ENCODE measurements around the gene CLTA. TPM values are rescaled to one million over a fixed set of nuclear protein-coding genes. Genes with fewer than 3 reads are reported as not detected.

Gene CLTA
- polyA plus RNA-seq, 1 of the 3 experiments (the other 2 are of a cell fraction) = 260 TPM

DNA sequence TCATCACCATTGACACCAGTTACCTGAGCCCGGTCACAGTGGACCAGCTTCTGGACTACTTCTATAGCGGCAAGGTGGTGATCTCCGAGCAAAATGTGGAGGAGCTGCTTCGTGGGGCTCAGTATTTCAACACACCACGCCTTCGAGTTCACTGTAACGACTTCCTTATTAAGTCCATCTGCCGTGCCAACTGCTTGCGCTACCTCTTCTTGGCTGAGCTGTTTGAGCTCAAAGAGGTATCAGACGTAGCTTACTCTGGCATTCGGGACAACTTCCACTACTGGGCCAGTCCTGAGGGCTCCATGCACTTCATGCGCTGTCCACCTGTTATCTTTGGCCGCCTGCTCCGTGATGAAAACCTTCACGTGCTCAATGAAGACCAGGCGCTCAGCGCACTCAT, 21.0 kb upstream of the CLTA start:
- Histone ChIP-seq H3K79me2 (ENCODE audit: insufficient read depth) (no peaks in the 10 kb centered on the region), H3K9me2 (no peaks in the 10 kb centered on the region), H3K4me1 (ENCODE audit: control insufficient read depth in 1 of 2, insufficient read depth in 2 of 2, low read depth in 1 of 2, low read length in 1 of 2) (peaks cover 4 to 5% of the 10 kb centered on the region in 2 experiments; a peak in 3 of 4 replicates), H3K27ac (ENCODE audit: low read depth in 2 of 2, low read length in 1 of 2) (no peak overlapping the region), H2AFZ (ENCODE audit: low read depth) (no peak overlapping the region), H3K4me3 (ENCODE audit: low read depth in 2 of 2, low read length in 1 of 2) (no peak overlapping the region), H3K4me2 (no peak overlapping the region), H4K20me1 (ENCODE audit: insufficient read depth) (no peaks in the 10 kb centered on the region), H3K36me3 (replicated peaks in 1 of 2; ENCODE audit: control insufficient read depth in 1 of 2, insufficient read depth in 2 of 2, low read length in 1 of 2) (no peaks in the 10 kb centered on the region), H3K27me3 (ENCODE audit: insufficient read depth) (no peaks in the 10 kb centered on the region), H3F3A (replicated peaks; ENCODE audit: insufficient read depth) (peaks cover 7% of the 10 kb centered on the region), H3K9ac (no peak overlapping the region), H3K9me3 (no peaks in the 10 kb centered on the region)
- no peak for DNase-seq
- TF ChIP-seq YY1 (IDR thresholded peaks at IDR 0.05; ENCODE audit: low read depth) (no peak), POLR2AphosphoS5 (IDR thresholded peaks at IDR 0.05; ENCODE audit: low read depth, low read length) (no peak), CHD2 (IDR thresholded peaks at IDR 0.05; ENCODE audit: low read length, partially characterized antibody) (no peak), RAD21 (IDR thresholded peaks at IDR 0.05; ENCODE audit: low read length) (no peak), RCOR1 (IDR thresholded peaks at IDR 0.05; ENCODE audit: low read length) (no peak), TAF1 (IDR thresholded peaks at IDR 0.05; ENCODE audit: borderline replicate concordance, low read depth, low read length) (no peak), SIN3A (IDR thresholded peaks at IDR 0.05; ENCODE audit: borderline replicate concordance, low read depth, low read length) (no peak)
- TF ChIP-seq, protein P1, sequence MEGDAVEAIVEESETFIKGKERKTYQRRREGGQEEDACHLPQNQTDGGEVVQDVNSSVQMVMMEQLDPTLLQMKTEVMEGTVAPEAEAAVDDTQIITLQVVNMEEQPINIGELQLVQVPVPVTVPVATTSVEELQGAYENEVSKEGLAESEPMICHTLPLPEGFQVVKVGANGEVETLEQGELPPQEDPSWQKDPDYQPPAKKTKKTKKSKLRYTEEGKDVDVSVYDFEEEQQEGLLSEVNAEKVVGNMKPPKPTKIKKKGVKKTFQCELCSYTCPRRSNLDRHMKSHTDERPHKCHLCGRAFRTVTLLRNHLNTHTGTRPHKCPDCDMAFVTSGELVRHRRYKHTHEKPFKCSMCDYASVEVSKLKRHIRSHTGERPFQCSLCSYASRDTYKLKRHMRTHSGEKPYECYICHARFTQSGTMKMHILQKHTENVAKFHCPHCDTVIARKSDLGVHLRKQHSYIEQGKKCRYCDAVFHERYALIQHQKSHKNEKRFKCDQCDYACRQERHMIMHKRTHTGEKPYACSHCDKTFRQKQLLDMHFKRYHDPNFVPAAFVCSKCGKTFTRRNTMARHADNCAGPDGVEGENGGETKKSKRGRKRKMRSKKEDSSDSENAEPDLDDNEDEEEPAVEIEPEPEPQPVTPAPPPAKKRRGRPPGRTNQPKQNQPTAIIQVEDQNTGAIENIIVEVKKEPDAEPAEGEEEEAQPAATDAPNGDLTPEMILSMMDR (IDR thresholded peaks at IDR 0.05) = no peak
- TF ChIP-seq, protein P2, sequence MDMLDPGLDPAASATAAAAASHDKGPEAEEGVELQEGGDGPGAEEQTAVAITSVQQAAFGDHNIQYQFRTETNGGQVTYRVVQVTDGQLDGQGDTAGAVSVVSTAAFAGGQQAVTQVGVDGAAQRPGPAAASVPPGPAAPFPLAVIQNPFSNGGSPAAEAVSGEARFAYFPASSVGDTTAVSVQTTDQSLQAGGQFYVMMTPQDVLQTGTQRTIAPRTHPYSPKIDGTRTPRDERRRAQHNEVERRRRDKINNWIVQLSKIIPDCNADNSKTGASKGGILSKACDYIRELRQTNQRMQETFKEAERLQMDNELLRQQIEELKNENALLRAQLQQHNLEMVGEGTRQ (IDR thresholded peaks at IDR 0.05; ENCODE audit: borderline replicate concordance, low read depth, low read length) = no peak
- WGBS (ENCODE audit: low lambda C conversion rate) = 95% methylated on average over 14 of the region's 17 CpGs
- POLR2A ChIA-PET = interaction anchor here (1.0 kb wide), 1 partner anchor 20 kb away, joined by 4 read pairs; no protein-coding TSS in a partner anchor
- CTCF ChIA-PET = interaction anchor here (0.6 to 8.8 kb wide), 4 partner anchors 20 to 69 kb away, joined by 3 to 167 read pairs (median 62); partner anchors contain the start of genes CLTA and GLIPR2

- ChIA-PET POLR2A (no interaction called here), CTCF (interaction anchor here (1.0 to 8.8 kb wide), 4 partner anchors 20 to 95 kb away, joined by 3 to 167 read pairs (median 62); partner anchors contain the start of genes CLTA and GLIPR2)
- Histone ChIP-seq H3K9me2 (no peaks in the 10 kb centered on the region), H3K36me3 (replicated peaks in 1 of 2; ENCODE audit: control insufficient read depth in 1 of 2, insufficient read depth in 2 of 2, low read length in 1 of 2) (no peaks in the 10 kb centered on the region), H3K27ac (ENCODE audit: low read depth in 2 of 2, low read length in 1 of 2) (no peak overlapping the region), H3K4me1 (ENCODE audit: control insufficient read depth in 1 of 2, insufficient read depth in 2 of 2, low read depth in 1 of 2, low read length in 1 of 2) (peaks cover 2 to 3% of the 10 kb centered on the region in 2 experiments; a peak in 3 of 4 replicates), H3K9ac (no peak overlapping the region), H3K4me3 (ENCODE audit: low read depth in 2 of 2, low read length in 1 of 2) (no peak overlapping the region), H3K27me3 (ENCODE audit: insufficient read depth) (no peaks in the 10 kb centered on the region), H3K9me3 (no peaks in the 10 kb centered on the region), H4K20me1 (ENCODE audit: insufficient read depth) (no peaks in the 10 kb centered on the region), H3F3A (replicated peaks; ENCODE audit: insufficient read depth) (no peaks in the 10 kb centered on the region), H2AFZ (ENCODE audit: low read depth) (no peak overlapping the region), H3K4me2 (no peak overlapping the region), H3K79me2 (ENCODE audit: insufficient read depth) (no peaks in the 10 kb centered on the region)
- DNase-seq = no peak
- 83% methylated on average over 13 of the region's 13 CpGs for whole genome bisulfite sequencing (ENCODE audit: low lambda C conversion rate)
- TF ChIP-seq TCF12 (IDR thresholded peaks at IDR 0.05) = no peak
- no peak for TF ChIP-seq YY1 (IDR thresholded peaks at IDR 0.05; ENCODE audit: low read depth)
- TF ChIP-seq EP300 (IDR thresholded peaks at IDR 0.05; ENCODE audit: borderline replicate concordance in 1 of 2, low read depth in 1 of 2, low read length in 1 of 2) = no peak
- TF ChIP-seq RXRA (IDR thresholded peaks at IDR 0.05; ENCODE audit: borderline replicate concordance, low read depth) = no peak
- TF ChIP-seq, protein P3, sequence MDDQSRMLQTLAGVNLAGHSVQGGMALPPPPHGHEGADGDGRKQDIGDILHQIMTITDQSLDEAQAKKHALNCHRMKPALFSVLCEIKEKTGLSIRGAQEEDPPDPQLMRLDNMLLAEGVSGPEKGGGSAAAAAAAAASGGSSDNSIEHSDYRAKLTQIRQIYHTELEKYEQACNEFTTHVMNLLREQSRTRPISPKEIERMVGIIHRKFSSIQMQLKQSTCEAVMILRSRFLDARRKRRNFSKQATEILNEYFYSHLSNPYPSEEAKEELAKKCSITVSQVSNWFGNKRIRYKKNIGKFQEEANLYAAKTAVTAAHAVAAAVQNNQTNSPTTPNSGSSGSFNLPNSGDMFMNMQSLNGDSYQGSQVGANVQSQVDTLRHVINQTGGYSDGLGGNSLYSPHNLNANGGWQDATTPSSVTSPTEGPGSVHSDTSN (IDR thresholded peaks at IDR 0.05) = no peak
- no peak for TF ChIP-seq SIN3A (IDR thresholded peaks at IDR 0.05; ENCODE audit: borderline replicate concordance, low read depth, low read length)
- no peak for TF ChIP-seq GABPA (IDR thresholded peaks at IDR 0.05; ENCODE audit: low read depth)
- TF ChIP-seq CHD2 (IDR thresholded peaks at IDR 0.05; ENCODE audit: low read length, partially characterized antibody) = no peak
- TF ChIP-seq, protein P1 (IDR thresholded peaks at IDR 0.05) = no peak
- TF ChIP-seq, protein P4, sequence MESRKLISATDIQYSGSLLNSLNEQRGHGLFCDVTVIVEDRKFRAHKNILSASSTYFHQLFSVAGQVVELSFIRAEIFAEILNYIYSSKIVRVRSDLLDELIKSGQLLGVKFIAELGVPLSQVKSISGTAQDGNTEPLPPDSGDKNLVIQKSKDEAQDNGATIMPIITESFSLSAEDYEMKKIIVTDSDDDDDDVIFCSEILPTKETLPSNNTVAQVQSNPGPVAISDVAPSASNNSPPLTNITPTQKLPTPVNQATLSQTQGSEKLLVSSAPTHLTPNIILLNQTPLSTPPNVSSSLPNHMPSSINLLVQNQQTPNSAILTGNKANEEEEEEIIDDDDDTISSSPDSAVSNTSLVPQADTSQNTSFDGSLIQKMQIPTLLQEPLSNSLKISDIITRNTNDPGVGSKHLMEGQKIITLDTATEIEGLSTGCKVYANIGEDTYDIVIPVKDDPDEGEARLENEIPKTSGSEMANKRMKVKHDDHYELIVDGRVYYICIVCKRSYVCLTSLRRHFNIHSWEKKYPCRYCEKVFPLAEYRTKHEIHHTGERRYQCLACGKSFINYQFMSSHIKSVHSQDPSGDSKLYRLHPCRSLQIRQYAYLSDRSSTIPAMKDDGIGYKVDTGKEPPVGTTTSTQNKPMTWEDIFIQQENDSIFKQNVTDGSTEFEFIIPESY (IDR thresholded peaks at IDR 0.05; ENCODE audit: borderline replicate concordance, low read depth) = no peak
- TF ChIP-seq FOXM1 (IDR thresholded peaks at IDR 0.05; ENCODE audit: low read depth) = no peak
- no peak for TF ChIP-seq RFX5 (IDR thresholded peaks at IDR 0.05; ENCODE audit: low read length)
- TF ChIP-seq, protein P5, sequence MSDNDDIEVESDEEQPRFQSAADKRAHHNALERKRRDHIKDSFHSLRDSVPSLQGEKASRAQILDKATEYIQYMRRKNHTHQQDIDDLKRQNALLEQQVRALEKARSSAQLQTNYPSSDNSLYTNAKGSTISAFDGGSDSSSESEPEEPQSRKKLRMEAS (IDR thresholded peaks at IDR 0.05; ENCODE audit: low read depth) = no peak
- no peak for TF ChIP-seq RCOR1 (IDR thresholded peaks at IDR 0.05; ENCODE audit: low read length)
- TF ChIP-seq MEF2A (IDR thresholded peaks at IDR 0.05; ENCODE audit: borderline replicate concordance, low read depth) = no peak
- no peak for TF ChIP-seq RAD21 (IDR thresholded peaks at IDR 0.05; ENCODE audit: low read length)
These were observed 20.2 kb upstream of the CLTA start for GRCh38 chr9:36170531-36170930.

Data from SK-N-SH (cell line).